NOMO-1 (cell line): ENCODE measurements around the gene PLXNA1.

Experiments
- DNase-seq, 2 experiments: peaks; one replicate each; lab custom pipeline; 2025; ENCODE audit not compliant: unreplicated experiment in 2 of 2; lab: John Stamatoyannopoulos, UW

Gene PLXNA1

DNA sequence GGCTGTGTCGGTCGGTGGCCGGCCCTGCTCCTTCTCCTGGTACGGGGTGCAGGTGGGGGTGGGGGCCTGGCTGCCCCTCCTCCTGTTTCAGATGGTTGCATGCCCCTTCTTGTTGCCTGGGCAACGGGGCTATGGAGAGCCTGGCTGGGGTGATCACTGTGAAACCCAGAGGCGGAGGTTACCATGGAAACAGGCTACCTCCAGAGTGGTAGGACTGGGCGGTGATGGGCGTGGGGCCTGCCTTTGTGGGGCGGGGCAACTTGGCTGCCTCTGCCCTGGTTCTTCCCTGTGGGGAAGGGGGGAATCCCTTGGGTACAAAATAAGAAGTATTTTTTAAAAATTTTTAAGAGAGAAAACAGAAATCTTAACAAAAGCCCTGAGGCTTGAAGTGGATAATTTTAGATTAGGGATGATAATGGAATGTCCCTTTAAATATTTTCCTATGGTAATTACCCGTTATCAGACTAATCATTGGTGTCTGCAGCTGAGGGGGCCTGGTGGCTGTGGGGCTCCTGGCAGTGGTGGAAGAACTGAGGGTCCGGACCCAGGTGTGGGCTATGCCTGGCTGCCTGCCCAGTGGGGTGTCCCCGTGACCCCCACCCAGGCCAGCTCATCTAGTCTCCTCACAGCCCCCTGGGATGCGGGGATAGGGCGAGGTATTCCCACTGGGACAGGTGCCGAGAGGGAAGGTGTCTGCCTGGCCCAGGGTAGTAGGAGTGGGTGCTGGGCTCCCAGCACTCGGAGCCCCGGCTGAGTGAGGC is 32.5 kb downstream of the PLXNA1 start:
- DNase-seq = no peak

DNA sequence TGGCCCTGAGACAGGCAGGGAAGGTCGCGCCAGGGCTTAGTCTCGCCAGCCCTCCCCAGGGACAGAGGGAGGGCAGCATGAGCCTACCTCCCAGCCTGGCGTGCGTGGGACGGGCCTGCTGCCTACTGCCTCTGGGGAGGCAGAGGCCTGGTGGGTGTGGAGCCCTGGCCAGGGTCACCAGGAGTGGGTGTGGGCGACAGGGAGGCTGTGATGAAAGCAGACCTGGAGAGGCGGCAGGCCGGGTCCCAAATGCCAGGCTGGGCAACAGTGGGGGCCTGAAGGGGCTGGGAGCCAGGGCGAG is 33.1 kb downstream of the PLXNA1 start:
- DNase-seq = no peak

DNA sequence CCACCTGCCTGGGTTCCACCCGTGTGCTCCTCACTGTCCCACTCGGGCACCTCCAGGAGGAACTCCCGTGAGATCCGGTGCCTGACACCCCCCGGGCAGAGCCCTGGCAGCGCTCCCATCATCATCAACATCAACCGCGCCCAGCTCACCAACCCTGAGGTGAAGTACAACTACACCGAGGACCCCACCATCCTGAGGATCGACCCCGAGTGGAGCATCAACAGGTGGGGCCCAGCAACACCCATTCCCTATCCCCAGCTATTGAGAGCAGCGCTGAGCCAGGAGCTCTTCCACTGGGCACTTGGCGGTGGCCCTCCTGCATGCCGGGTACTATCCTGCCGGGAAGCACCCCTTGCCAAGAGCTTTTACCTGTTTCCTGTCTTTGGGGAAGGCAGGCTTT is 33.5 kb downstream of the PLXNA1 start:
- DNase-seq = no peak

DNA sequence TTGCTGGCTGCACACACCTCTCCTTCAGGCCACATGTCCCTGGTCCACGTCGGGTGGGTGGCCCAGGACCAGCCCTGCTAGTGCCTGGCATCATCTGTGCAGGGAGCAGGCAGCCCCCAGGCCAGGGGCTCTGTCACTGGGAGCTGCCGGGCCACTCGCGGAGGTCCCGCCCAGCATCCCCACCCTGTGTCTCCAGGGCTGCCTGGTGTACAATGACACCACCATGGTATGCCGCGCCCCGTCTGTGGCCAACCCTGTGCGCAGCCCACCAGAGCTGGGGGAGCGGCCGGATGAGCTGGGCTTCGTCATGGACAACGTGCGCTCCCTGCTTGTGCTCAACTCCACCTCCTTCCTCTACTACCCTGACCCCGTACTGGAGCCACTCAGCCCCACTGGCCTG is 34.3 kb downstream of the PLXNA1 start:
- no peak for DNase-seq

DNA sequence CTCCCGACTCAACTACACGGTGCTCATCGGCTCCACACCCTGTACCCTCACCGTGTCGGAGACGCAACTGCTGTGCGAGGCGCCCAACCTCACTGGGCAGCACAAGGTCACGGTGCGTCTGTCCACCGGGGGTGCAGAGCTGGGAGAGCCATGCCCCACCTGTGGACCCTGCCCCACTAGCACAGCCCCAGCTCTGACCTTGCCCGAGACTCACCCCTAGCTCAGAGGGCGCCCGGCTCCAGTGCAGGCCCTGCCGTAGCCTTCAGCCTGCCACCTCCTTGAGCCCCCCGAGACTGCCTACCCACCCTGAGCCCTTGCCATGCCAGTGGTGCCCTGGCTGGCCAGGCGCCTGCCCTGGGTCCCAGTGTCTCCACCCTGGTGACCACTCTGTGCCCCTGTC is 34.9 kb downstream of the PLXNA1 start:
- DNase-seq = no peak

DNA sequence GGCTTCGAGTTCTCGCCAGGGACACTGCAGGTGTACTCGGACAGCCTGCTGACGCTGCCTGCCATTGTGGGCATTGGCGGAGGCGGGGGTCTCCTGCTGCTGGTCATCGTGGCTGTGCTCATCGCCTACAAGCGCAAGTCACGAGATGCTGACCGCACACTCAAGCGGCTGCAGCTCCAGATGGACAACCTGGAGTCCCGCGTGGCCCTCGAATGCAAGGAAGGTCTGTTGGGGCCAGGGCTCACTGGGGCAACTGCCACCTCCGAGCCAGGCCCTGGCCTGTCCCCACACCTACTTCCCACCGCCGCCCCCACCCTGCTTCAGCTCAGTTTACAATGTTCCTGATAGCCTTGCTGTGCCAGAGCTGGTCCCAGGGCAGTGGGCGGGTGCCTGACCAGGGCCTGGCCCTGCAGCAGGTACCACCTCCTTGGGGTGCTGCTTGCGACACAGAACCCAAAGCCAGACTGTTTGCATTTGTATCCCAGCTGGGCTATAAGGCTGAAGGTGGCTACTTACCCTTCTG is 35.5 kb downstream of the PLXNA1 start:
- DNase-seq = no peak

DNA sequence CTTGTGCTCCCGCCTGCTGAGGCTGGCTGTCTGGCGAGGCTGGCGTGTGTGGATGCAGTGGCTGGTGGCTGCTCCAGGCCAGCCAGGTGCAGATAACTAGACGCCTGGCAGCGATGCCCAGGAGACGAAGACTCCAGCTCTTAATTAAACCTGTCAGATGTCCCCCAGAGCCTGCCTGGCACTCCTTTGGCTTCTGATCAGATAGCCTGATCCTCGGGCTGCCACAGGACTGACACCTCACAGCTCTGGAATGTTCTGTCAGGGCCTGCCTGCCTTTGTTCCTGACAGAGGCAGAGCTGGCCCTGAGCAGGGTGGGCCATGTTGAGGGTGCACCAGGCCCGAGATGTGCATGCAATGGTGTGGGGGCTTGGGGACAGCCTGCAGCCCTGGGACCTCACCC is 36.5 kb downstream of the PLXNA1 start:
- DNase-seq = no peak

DNA sequence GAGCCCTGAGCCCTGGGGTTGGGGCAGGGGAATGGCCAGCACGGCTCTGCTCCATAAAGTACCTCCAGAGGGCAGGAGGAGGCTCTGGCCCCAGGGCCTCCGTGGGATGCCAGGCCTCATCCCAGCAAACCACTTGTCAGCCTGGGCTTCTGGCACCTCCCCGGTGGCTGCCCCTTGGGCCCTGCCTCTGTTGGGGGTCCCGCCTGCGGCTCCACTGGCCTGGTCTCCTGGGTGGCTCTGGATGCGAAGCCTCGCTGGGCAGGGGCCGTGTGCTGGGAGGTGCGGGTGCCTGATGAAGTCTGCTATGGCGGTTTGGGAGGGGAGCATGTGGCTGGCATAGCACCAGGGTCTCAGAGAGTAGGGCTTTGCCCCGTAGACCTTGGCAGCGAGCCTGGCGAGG is 37.6 kb downstream of the PLXNA1 start:
- no peak for DNase-seq

DNA sequence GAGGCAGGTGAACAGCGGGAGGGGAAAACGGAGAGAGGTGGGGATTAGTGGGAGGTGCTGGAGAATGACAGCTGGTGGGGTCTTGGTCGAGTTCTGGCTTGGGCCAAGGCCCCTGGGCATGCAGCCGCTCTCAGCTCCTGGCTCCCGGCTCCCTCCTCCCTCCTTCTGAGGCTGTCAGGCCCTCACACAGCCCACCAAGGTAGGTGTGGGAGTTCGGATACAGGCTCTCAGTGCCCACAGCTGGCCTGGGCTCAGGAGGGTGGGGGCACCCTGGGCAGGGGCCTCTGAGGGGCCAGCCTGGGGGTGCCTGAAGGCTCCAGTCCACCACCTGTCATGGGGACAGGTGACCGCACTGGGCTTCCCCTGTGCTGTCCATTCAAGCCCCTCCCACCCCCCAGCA is 39.9 kb downstream of the PLXNA1 start:
- DNase-seq = no peak

DNA sequence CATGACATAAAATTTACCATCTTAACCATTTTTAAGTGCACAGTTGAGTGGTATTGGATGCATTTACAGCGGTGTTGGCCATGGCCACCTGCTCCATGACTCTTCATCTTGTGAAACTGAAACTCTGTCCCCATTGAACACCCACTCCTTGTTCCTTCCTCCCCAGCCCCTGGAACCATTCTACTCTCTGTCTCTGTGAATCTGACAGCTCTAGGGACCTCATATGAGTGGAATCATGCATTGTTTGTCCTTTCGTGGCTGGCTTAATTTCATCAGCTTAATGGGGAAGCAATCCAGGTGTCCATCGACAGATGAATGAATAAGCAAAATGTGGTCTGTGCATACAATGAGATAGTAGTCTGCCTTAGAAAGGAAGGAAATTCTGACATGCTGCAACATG is 42.5 kb downstream of the PLXNA1 start:
- no peak for DNase-seq

DNA sequence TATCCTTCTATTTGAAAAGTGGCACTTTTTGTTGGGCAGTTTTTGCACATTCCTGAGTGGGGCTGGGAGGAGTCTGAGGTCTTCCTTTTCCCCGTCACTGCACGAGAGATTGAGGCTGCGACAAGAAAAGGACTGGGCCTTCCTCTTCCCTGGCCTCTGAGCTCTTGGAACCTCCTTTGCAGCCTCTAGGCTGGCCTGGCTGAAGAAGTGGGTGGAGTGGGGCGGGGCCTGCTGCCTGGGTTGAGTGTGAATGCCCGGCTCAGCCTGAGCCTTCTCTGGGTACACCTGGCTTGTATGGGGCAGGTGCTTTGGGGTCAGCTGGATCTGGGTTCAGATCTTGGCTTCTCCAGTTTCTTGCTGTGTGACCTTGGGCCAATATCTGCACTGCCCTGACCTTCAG is 43.1 kb downstream of the PLXNA1 start:
- DNase-seq = no peak

DNA sequence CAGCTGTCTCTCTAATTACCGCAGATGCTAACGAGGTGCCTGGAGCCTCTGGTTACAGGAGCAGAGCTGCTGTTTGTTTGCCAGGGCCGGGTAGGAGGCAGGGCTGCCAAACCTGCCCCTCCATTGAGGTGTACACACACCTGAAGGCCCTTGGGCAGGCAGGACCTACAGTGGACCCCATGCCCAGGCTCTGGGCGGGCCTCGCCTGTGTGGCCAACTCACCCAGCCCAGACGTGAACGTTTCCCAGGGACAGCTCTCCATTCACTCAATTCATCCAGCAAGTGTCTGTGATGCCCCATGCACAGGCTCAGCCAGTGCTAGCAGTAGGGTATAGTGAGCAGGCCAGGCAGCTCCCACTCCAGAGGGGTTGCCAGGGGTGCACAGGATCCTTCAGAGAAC is 43.7 kb downstream of the PLXNA1 start:
- no peak for DNase-seq

DNA sequence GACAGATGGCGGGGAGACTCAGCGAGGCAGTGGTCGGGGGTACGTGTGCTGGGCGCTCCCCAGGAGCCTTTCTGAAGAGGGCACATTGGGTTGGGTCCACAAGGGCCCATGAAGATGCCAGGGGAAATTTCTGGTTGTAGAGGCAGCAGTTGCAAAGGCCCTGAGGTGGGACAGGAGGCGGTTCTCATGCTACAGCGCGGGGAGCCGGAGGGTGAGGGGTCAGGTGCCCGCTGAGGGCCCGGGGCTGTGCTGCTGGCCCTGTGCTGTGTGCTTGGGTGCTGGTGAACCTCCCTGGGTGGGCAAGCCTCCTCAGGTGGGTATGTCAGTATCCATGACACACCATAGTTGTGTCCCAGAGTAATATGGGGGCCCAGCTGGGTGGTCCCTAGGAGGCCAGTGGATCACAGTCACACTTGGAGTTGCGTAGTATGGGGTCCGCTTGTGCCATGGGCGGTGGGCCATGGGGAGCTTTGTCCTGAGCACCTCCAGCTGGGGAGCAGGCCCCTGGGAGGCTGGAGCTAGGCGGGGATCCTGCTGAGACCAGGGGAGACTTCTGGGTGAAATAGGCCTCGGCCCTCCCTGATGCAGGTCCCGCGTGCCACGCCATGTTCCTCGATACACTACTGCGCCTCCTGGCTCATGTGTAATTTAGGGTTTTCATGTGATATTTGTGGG is 44.3 kb downstream of the PLXNA1 start:
- no peak for DNase-seq

DNA sequence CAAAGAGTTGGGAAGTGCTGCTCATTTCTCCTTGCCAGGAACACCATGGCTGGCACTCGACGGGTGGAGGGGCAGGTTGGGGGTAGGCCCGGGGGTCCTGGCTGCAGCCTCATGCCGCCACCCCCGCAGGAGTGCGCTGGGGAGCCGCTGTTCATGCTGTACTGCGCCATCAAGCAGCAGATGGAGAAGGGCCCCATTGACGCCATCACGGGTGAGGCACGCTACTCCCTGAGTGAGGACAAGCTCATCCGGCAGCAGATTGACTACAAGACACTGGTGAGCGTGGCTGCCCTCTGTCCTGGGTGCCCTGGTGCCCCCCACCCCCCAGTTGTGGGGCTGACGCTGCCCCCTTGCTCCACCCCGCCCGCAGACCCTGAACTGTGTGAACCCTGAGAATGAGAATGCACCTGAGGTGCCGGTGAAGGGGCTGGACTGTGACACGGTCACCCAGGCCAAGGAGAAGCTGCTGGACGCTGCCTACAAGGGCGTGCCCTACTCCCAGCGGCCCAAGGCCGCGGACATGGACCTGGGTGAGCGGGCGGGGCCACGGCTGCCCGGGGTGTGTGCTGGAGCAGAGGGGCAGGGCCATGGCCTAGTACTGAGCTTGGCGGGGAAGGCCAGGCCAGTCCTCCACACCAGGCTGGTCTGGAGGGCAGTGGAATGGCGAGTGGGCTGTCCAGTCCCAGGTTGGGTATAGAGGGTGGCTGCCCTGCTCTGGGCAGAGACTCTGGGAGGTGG is 45.1 kb downstream of the PLXNA1 start:
- DNase-seq = no peak

DNA sequence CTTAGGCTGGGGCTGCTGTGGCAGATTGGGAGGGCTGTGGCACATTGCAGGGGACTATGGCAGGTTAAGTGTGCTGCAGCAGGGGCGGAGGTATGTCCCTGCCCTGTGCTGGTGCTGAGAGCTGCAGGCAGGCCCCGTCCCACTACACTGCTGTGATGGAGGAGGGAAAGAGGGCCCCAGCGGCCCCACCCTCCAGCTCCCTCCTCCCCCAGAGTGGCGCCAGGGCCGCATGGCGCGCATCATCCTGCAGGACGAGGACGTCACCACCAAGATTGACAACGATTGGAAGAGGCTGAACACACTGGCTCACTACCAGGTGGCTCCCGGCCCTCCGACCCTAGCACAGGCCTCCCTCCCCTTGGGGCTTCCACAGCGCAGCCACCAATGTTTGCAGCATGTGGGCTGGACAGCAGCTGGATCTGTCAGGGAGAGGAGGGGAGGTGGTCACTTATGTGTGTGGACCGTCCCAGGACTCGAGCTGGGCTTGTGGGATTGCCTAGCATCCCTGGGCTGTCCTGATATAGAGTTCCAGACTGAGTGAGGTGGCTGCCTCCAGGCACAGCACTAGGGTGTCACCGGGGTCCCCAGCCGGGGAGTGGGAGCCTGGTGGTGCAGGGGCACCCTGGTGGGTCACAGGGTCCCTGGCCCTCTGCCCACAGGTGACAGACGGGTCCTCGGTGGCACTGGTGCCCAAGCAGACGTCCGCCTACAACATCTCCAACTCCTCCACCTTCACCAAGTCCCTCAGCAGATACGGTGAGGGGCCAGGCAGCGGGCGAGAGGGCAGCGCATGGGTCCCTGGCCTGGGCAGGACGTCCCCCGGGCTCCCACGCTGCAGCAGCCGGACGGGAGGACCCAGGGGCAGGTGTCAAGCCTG is 46.1 kb downstream of the PLXNA1 start:
- DNase-seq = no peak

DNA sequence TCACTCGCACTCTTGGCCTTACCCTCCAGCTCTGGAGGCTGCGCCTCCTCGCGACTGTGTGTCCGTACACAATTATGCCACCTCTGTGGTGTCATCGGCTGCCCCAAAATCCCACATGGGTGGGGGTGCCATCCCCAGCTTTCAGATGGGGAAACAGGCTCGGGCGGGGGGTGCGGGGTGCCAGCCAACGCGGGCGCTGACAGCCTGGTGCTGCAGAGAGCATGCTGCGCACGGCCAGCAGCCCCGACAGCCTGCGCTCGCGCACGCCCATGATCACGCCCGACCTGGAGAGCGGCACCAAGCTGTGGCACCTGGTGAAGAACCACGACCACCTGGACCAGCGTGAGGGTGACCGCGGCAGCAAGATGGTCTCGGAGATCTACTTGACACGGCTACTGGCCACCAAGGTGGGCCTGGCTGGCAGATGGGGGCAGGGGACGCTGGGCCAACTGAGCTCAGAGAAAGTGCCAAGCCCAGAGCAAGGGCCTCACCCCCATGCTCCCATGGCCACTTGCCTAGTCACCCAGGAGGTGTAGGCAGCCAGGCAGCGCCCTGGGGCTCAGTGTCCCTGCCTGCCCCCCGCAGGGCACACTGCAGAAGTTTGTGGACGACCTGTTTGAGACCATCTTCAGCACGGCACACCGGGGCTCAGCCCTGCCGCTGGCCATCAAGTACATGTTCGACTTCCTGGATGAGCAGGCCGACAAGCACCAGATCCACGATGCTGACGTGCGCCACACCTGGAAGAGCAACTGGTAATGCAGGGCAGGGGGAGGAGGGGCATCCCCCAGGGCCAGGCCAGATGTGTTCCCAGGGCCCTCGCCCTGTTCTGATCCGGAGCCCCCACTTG is 47.0 kb downstream of the PLXNA1 start:
- no peak for DNase-seq

DNA sequence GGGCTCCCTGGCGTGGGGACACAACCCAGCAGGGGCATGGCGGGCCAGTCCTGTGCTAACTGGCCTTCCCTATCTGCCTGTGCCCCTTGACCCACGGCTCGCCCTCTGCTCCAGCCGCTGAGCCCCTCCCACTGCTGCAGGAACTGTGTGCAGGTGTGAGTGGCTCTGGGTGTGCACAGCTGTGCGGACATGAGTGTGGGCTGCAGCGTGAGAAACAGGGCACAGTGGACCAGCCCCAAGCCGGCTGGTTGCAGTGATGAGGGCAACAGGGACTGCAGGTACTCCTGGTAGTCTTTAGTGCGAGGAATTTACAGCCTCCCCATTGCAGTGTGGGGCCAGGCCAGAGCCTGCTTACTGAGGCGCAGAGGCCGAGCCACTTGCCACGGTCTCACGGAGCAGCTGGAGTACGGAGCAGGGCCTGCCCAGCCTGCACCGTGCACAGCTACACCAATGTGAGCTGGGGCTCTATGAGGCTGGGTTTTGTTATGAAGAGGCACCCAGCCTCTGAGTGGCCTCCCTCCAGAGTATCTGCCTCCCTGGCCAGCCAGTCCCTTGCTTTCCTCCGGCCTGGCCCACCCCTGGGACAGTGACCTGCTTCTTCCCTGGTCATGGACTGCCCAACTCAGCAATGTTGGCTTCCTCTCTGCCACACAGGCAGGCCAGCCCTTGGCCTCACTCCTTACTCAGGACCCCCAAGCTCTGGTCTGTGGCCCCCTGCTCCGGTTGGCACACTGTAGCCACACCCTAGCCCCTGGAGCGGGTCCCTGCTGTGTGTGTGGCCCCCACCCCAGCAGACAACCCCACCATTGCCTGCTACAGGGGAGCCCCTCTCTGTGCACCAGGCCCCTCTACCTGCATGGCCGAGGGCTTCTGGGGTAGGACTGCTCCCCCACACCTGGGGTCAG is 47.8 kb downstream of the PLXNA1 start:
- DNase-seq = no peak

DNA sequence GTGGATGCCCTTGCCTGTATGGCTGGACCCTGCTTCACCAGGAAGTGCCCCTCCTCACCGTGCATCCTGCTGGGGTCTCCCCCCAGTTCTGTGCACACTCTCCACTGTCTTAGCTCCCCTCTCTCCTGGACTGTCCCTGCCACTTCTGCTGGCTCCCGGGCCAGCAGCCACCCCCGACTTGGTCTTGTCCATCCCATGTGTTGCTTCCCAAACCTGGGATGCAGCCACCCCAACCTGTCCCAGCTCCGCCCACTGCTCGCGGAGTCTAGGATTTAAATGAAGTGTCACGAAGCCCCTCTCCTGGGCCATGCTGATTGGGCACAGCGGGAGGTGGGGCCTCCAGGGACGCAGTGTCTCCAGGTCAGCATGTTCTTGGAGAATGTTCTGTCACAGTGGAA is 48.5 kb downstream of the PLXNA1 start:
- DNase-seq = no peak

DNA sequence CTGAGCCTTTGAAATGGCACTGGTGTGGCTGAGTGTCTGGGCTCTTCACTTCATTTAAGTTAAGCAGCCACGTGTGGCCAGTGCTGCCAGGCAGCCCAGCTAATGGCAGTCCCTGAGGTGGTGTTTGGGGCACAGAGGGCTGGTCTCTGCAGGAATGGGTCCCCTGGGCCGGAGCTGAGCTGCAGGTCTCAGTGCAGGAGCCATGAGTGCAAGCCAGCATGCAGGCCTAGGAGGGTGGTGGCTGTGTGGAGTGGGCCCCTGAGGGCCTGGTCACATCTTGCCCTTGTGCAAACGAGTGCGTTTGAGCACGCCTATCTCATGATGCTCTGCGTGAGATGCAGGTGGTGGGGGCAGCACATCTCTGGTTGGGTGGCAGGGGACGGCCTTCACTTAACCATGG is 48.9 kb downstream of the PLXNA1 start:
- no peak for DNase-seq
